Vagina (tissue), 2 donors: ENCODE measurements around the gene ITGB7. TPM values are rescaled to one million over a fixed set of nuclear protein-coding genes. Genes with fewer than 3 reads are reported as not detected.

Experiments used
- DNase-seq, 2 donors: peaks; one replicate each; pipeline ENCODE4 v3.0.0-alpha.2; 2017; ENCODE audit errors: extremely low spot score in 2 of 2
- H3K27ac ChIP-seq: fragments of 200-600 bp; sonication (generic); one replicate; pipeline ENCODE4 v1.5.1; 2019
- H3K27me3 ChIP-seq: fragments of 200-600 bp; sonication (generic); one replicate; pipeline ENCODE4 v1.5.1; 2019
- H3K36me3 ChIP-seq, 2 donors: fragments of 200-600 bp; sonication (generic); one replicate each; pipeline ENCODE4 v1.5.1; 2017 to 2019
- H3K4me1 ChIP-seq: fragments of 200-600 bp; sonication (generic); one replicate; pipeline ENCODE4 v1.5.1; 2019
- H3K4me3 ChIP-seq, 2 donors: fragments of 200-600 bp; sonication (generic); 1 replicate in 1 of 2; 2 replicates in 1 of 2; pipeline ENCODE4 v1.5.1; 2016 to 2019
- H3K9me3 ChIP-seq: fragments of 200-600 bp; sonication (generic); one replicate; pipeline ENCODE4 v1.5.1; 2019
- POLR2A ChIP-seq, 2 donors: fragments of 450-650 bp; IDR thresholded peaks; one replicate each; pipeline ENCODE4 v1.6.1; 2017; ENCODE audit warnings: antibody characterized with exemption in 2 of 2, mild to moderate bottlenecking in 2 of 2, moderate library complexity in 2 of 2
- POLR2AphosphoS5 ChIP-seq, 2 donors: sonication (generic); formaldehyde crosslinking; IDR thresholded peaks; one replicate each; pipeline ENCODE4 v1.9.0; 2017; ENCODE audit warnings: antibody characterized with exemption in 2 of 2, mild to moderate bottlenecking in 2 of 2, low read depth in 1 of 2; ENCODE audit not compliant: insufficient read depth in 1 of 2
- intact Hi-C: fragments of 100-400 bp; cut with DNase I; formaldehyde crosslinking; loops from one replicate; pipeline ENCODE4 v1.15.1; 2023
- total RNA-seq: library from RNA; depleted of rRNA; stranded (reverse); fragments of >200 nt; gene quantifications from one replicate; pipeline ENCODE4 v1.2.3, GENCODE V29; 2016
- TF ChIP-seq, protein P1 (sequence below), 3 experiments: fragments of 450-650 bp in 2 of 3; fragments of 200-600 bp in 1 of 3; sonication (generic) in 1 of 3; IDR thresholded peaks; one replicate each; pipeline ENCODE4 v1.5.1; 2017 to 2019; ENCODE audit warnings: antibody characterized with exemption in 3 of 3, mild to moderate bottlenecking in 2 of 3, moderate library complexity in 2 of 3

Gene ITGB7
- total RNA-seq, 1 donor from 2014 or later: 3.7 TPM

DNA sequence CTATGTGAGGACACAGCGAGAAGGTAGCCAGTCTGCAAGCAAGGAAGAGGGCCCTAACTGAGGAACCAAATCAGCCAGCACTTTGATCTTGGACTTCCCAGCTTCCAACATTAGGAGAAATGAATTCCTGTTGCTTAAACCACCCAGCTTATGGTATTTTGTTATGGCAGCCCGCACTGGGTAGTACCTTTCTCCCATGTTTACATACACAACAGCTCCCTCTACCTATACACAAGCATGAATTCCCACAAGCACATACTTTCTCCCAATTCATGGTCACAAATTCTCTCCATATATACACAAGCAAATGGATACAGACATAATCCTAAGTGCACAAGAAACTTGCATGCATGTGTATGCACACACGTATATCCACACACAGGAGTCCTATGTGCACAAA is 7.4 kb downstream of the ITGB7 start:
- peaks cover 13% of the 10 kb centered on the region for H3K4me1 ChIP-seq
- no peak for DNase-seq
- TF ChIP-seq POLR2A (IDR thresholded peaks at IDR 0.05): no peak
- TF ChIP-seq, protein P1, sequence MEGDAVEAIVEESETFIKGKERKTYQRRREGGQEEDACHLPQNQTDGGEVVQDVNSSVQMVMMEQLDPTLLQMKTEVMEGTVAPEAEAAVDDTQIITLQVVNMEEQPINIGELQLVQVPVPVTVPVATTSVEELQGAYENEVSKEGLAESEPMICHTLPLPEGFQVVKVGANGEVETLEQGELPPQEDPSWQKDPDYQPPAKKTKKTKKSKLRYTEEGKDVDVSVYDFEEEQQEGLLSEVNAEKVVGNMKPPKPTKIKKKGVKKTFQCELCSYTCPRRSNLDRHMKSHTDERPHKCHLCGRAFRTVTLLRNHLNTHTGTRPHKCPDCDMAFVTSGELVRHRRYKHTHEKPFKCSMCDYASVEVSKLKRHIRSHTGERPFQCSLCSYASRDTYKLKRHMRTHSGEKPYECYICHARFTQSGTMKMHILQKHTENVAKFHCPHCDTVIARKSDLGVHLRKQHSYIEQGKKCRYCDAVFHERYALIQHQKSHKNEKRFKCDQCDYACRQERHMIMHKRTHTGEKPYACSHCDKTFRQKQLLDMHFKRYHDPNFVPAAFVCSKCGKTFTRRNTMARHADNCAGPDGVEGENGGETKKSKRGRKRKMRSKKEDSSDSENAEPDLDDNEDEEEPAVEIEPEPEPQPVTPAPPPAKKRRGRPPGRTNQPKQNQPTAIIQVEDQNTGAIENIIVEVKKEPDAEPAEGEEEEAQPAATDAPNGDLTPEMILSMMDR (IDR thresholded peaks at IDR 0.05): no peak
- no peak for TF ChIP-seq POLR2AphosphoS5 (IDR thresholded peaks at IDR 0.05; ENCODE audit: insufficient read depth in 1 of 2, low read depth in 1 of 2)
- intact Hi-C loops: loop anchor here (2.0 to 10.0 kb wide), 3 partner anchors 42 to 135 kb away; no protein-coding TSS in a partner anchor
- no peak overlapping the region for H3K27ac ChIP-seq
- no peaks in the 10 kb centered on the region for H3K27me3 ChIP-seq
- no peaks in the 10 kb centered on the region for H3K9me3 ChIP-seq
- no peaks in the 10 kb centered on the region for H3K36me3 ChIP-seq
- H3K4me3 ChIP-seq: no peak overlapping the region

DNA sequence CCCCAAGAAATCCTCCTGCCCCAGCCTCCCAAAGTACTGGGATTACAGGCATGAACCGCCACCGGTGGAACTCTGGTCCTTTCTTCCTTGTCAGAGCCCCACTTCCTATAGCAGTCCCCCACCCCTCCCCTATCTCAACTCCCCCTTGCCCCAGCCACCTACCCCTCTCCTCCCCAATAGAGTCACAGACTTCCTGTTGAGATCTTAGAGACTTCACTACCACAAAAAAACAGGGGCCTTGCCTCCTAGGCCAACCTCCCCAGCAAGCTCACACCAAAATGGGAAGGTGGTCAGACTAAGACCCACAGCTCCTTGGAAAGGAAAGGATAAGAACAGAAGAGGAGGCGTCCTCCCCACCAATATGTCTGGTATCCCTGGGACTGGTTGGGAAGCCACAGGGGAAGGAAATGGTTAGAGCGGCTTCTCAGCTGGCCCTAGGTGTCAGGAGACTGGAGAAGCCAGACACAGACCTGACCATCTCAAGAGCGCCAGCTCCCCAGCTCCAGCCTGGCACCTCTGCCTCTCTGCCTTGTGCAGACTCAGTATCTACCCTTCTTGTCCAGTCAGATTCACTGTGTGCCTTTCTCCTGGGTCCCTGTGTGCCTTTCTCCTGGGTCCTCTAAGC is 8.5 kb downstream of the ITGB7 start:
- no peak for DNase-seq
- no peak for TF ChIP-seq POLR2A (IDR thresholded peaks at IDR 0.05)
- TF ChIP-seq POLR2AphosphoS5 (IDR thresholded peaks at IDR 0.05; ENCODE audit: insufficient read depth in 1 of 2, low read depth in 1 of 2): no peak
- TF ChIP-seq, protein P1 (IDR thresholded peaks at IDR 0.05): no peak
- Histone ChIP-seq H3K27ac (no peak overlapping the region), H3K4me1 (peaks cover 13% of the 10 kb centered on the region), H3K9me3 (no peaks in the 10 kb centered on the region), H3K36me3 (no peaks in the 10 kb centered on the region), H3K27me3 (no peaks in the 10 kb centered on the region), H3K4me3 (no peak overlapping the region)
- intact Hi-C loops: loop anchor here (5.0 to 10.0 kb wide), 2 partner anchors 41 to 134 kb away; no protein-coding TSS in a partner anchor

DNA sequence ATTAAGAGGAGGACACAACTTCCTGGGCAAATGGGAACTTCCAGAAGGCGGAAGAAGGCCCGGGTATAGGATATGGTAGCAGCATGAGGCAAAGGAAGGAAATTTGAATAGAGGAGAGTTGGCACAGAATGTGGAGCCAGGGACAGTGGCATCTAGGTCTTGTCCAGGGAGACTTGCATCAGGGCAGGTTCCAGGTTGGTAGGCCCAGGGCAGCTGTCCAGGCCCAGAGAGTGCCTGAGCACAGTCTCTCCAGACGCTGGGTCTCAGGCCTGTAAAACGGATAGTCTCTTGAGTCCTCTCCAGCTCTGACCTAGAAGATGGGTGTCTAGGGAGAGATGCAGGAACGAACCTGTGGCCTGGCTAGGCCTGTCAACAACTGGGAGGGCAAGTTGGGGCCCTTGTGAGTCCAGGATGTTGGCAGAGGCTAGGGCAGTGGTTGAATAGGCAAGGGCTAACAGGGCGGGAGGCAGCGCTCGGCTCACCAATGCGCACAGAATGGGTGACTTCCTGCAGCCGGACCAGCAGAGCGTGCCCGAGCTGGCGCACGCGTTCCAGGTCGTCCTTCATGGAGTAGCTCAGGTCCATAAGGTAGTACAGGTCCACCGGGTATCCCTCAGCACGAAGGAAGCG is 9.9 kb downstream of the ITGB7 start:
- intact Hi-C loops: loop anchor here (5.0 to 10.0 kb wide), 2 partner anchors 40 to 132 kb away; no protein-coding TSS in a partner anchor
- TF ChIP-seq, protein P1 (IDR thresholded peaks at IDR 0.05): no peak
- no peak for TF ChIP-seq POLR2A (IDR thresholded peaks at IDR 0.05)

DNA sequence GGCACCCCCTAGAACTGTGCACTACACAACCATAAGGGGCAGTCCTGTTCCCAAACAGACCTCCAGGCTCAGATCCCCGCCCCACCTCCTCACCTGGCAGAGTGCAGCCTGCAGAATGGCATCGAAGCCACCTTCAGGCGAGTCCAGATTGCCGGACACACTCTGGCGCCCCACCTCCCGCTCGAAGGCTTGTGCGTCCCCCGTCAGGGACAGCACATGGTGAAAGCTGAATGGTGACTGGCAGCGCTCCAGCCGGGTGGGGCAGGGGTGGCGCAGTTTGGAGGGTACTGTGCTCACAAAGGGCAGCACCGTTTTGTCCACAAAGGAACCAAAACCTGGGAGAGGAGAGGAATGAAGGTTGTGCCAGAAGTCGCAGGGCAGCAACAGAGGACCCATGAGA is 10.6 kb downstream of the ITGB7 start:
- Histone ChIP-seq H3K4me1 (peaks cover 13% of the 10 kb centered on the region), H3K27me3 (no peaks in the 10 kb centered on the region), H3K9me3 (no peaks in the 10 kb centered on the region), H3K27ac (no peak overlapping the region), H3K36me3 (no peaks in the 10 kb centered on the region), H3K4me3 (no peak overlapping the region)
- intact Hi-C loops: loop anchor here (5.0 to 10.0 kb wide), 2 partner anchors 39 to 132 kb away; no protein-coding TSS in a partner anchor
- TF ChIP-seq POLR2AphosphoS5 (IDR thresholded peaks at IDR 0.05; ENCODE audit: insufficient read depth in 1 of 2, low read depth in 1 of 2) (no peak), POLR2A (IDR thresholded peaks at IDR 0.05) (no peak)
- TF ChIP-seq, protein P1 (IDR thresholded peaks at IDR 0.05): no peak
- DNase-seq: no peak

More for the DNA sequence above, 9.9 kb downstream of the ITGB7 start:
- Histone ChIP-seq H3K4me3 (peak overlapping the region; percentile 27 to 44), H3K27ac (no peak overlapping the region), H3K9me3 (no peaks in the 10 kb centered on the region), H3K27me3 (no peaks in the 10 kb centered on the region), H3K36me3 (no peaks in the 10 kb centered on the region), H3K4me1 (peaks cover 13% of the 10 kb centered on the region)
- no peak for DNase-seq
